ENCODE results near the gene BANF2.

The BANF2 gene

DNA sequence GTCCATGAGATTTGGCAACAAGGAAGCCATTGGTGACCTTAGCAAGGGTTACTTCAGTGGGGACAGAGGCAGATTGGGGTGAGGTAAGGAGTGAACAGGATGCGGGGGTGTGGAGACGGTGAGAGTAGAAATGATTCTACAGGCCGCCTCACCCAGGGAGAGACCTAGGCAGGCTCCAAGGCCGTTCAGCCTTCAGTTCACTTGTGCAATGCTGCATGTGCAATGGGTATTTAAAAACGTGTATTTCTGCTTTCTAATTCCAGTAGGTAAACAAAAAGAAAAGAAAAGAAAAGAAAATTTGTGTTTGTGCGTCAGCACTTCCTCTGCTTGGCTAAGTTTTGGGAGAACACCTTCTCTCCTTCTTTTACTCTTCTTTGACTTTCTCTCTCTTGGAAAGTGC, 56.8 kb downstream of the BANF2 start:
- TF ChIP-seq CTCF (conservative IDR thresholded peaks at IDR 0.05; ENCODE audit: low read length) = no peak
- no peak overlapping the region for H3K4me3 ChIP-seq (ENCODE audit: low read length)
- no peak for DNase-seq (ENCODE audit: low read depth)

GRCh38 chr20:17757496-17757895, 57.7 kb downstream of the BANF2 start:
- DNase-seq (ENCODE audit: low read depth) = no peak
- TF ChIP-seq CTCF (conservative IDR thresholded peaks at IDR 0.05; ENCODE audit: low read length) = no peak
- no peak overlapping the region for H3K4me3 ChIP-seq (ENCODE audit: low read length)

- TF ChIP-seq CTCF (conservative IDR thresholded peaks at IDR 0.05; ENCODE audit: low read length) = no peak
These were observed 58.2 kb downstream of the BANF2 start for GRCh38 chr20:17758010-17758409.

DNA sequence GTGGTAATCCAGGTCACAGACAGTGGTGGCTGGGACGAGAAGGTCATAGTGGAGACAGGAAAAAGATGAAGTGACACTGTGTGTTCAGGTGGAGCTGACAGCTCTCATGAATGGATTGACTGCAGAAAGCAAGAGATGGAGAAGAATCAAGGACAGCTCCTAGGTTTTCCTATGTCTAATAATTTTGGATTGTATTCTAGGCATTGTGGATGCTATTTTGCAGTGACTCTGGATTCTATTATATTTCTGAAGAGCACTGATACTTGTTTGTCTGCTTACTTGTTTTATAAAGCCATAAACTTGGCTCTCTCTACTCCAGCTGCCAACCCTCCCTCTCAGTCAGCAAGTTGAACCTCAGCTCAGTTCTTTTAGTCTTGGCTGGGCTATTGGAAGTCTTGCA, 58.7 kb downstream of the BANF2 start:
- no peak for TF ChIP-seq CTCF (conservative IDR thresholded peaks at IDR 0.05; ENCODE audit: low read length)
- no peak overlapping the region for H3K4me3 ChIP-seq (ENCODE audit: low read length)
- DNase-seq (ENCODE audit: low read depth) = no peak

More at GRCh38 chr20:17758010-17758409, 58.2 kb downstream of the BANF2 start:
- no peak overlapping the region for H3K4me3 ChIP-seq (ENCODE audit: low read length)
- no peak for DNase-seq (ENCODE audit: low read depth)

GRCh38 chr20:17759449-17759848, 59.7 kb downstream of the BANF2 start:
- no peak for DNase-seq (ENCODE audit: low read depth)
- no peak for TF ChIP-seq CTCF (conservative IDR thresholded peaks at IDR 0.05; ENCODE audit: low read length)
- no peak overlapping the region for H3K4me3 ChIP-seq (ENCODE audit: low read length)

DNA sequence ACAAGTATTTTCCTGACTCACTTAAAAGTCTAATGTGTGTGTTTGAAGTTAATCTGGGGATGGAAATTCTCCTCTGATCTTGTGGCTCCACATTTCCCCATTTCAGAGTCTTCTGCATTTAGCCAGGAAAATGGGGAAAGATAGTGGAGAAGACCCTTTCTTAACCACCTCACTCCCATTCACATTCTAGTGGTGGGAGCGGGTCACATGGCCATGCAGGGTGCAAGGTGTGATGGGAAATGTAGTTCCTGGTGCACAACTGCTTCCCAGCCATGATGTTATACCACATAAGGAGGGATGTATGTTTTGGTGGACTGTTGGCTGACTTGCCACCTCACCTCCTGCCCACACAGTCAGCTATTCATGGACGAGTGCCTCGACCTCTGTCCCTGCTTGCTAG, 61.8 kb downstream of the BANF2 start:
- H3K4me3 ChIP-seq (ENCODE audit: low read length) = no peak overlapping the region
- no peak for DNase-seq (ENCODE audit: low read depth)
- TF ChIP-seq CTCF (conservative IDR thresholded peaks at IDR 0.05; ENCODE audit: low read length) = no peak

DNA sequence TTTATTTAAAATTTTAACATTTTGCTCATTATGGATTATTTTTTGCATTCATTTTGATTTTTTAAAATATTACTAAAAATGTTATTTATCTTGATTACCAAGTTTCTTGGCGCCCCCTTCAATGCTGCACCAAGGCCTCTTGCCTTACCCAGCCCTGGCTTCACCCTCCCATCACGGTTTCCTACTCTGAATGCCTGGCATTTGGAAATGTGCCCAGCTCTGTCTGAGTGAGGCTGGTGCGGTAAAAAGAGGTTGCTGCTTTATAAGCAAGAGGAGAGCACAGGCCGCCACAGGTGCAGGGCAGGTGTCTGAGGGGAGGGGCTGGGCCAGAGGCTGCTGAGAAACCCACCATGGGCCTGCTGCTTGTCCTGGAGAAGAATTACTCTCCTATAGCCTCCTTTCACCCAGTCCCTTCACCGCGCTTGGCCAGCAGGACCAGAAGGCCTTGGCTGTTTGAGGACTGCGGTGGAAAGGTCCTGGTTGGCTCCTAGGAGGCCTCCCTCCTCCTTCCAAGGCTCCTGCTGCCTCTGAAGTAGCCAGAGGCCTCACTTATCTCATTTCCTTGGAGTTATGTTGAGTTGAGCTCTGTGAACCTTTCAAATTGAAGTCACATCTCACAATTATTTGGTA, 62.6 kb downstream of the BANF2 start:
- H3K4me3 ChIP-seq (ENCODE audit: low read length) = no peak overlapping the region
- no peak for DNase-seq (ENCODE audit: low read depth)
- no peak for TF ChIP-seq CTCF (conservative IDR thresholded peaks at IDR 0.05; ENCODE audit: low read length)

All from AG10803 (cell line).